Cardiac fibroblast (primary cell): Measurements from ENCODE around the gene ARID3B.

Experiments
- DNase-seq, 2 donors: peaks; one replicate each; pipeline versions ENCODE4 v3.0.0 to v3.0.0-alpha.2; 2010; ENCODE audit warnings: low read depth in 2 of 2
- H3K4me3 ChIP-seq, 2 donors: replicated peaks in 1 of 2; 1 replicate in 1 of 2; 2 replicates in 1 of 2; pipeline ENCODE4 v1.5.1; 2011; ENCODE audit warnings: low read depth in 2 of 2, low read length in 2 of 2, mild to moderate bottlenecking in 2 of 2, moderate library complexity in 1 of 2
- CTCF ChIP-seq: IDR thresholded peaks from one replicate; pipeline ENCODE4 v1.5.1; 2011; ENCODE audit warnings: low read depth, mild to moderate bottlenecking, low read length, inconsistent platforms

ARID3B gene

GRCh38 chr15:74636984-74637383, 96.0 kb downstream of the ARID3B start:
- no peak overlapping the region for H3K4me3 ChIP-seq
- TF ChIP-seq CTCF, result no peak
- no peak for DNase-seq

- no peak overlapping the region for H3K4me3 ChIP-seq
- TF ChIP-seq CTCF, result no peak
- no peak for DNase-seq
Observed at GRCh38 chr15:74641151-74641550, 100.1 kb downstream of the ARID3B start.

GRCh38 chr15:74642348-74642733, 101.3 kb downstream of the ARID3B start:
- H3K4me3 ChIP-seq, result no peak overlapping the region
- no peak for TF ChIP-seq CTCF
- no peak for DNase-seq

- peak in 1 of 2 donors; percentile 37 for DNase-seq
- TF ChIP-seq CTCF, result no peak
- H3K4me3 ChIP-seq, result no peak overlapping the region
Observed at GRCh38 chr15:74642734-74643664, 102.0 kb downstream of the ARID3B start.

DNA sequence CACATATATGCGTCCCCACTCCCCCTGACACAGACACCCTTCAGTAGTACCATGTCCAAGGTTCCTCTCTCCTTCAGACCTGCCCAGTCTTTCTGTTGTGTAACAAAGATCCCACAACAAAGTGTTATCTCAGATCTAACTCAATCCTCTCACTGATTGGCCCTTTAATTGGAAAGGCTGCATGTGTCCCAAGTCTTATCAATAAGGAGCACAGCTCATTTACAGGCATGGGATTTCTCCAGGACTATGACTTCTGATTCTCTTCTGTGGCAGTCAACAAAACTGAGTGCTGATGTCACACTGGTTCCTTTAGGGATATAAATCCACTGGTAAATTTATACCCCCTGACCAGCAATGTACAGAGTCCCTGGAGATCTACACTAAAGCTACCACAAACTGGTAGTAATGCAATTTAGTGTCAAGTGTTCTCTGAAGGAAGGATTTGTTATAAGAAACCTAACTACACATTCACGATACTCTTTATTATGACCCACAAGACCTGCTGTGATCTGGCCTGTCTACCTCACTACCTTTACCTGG, 102.7 kb downstream of the ARID3B start:
- H3K4me3 ChIP-seq, result no peak overlapping the region
- TF ChIP-seq CTCF, result no peak
- DNase-seq, result no peak

GRCh38 chr15:74646480-74646879, 105.5 kb downstream of the ARID3B start:
- DNase-seq, result no peak
- no peak overlapping the region for H3K4me3 ChIP-seq
- no peak for TF ChIP-seq CTCF
